Measurements from ENCODE around the gene MAP7D3.

- TF ChIP-seq, protein P1, sequence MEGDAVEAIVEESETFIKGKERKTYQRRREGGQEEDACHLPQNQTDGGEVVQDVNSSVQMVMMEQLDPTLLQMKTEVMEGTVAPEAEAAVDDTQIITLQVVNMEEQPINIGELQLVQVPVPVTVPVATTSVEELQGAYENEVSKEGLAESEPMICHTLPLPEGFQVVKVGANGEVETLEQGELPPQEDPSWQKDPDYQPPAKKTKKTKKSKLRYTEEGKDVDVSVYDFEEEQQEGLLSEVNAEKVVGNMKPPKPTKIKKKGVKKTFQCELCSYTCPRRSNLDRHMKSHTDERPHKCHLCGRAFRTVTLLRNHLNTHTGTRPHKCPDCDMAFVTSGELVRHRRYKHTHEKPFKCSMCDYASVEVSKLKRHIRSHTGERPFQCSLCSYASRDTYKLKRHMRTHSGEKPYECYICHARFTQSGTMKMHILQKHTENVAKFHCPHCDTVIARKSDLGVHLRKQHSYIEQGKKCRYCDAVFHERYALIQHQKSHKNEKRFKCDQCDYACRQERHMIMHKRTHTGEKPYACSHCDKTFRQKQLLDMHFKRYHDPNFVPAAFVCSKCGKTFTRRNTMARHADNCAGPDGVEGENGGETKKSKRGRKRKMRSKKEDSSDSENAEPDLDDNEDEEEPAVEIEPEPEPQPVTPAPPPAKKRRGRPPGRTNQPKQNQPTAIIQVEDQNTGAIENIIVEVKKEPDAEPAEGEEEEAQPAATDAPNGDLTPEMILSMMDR (conservative IDR thresholded peaks at IDR 0.05 in 1 of 2, IDR thresholded peaks at IDR 0.05 in 1 of 2; ENCODE audit: low read depth in 1 of 2, low read length in 2 of 2) = no peak
- TF ChIP-seq EZH2 (IDR thresholded peaks at IDR 0.05; ENCODE audit: low read length, missing control alignments) = no peak
Measured at GRCh38 chrX:136201601-136202000, 49.6 kb downstream of the MAP7D3 start.
